ENCODE data around the gene BCAR1.
"Not testable (repeated sequence)": the region's sequence is repeated elsewhere in the genome, so short reads cannot be mapped to it uniquely, and the experiment has no call there.

DNA sequence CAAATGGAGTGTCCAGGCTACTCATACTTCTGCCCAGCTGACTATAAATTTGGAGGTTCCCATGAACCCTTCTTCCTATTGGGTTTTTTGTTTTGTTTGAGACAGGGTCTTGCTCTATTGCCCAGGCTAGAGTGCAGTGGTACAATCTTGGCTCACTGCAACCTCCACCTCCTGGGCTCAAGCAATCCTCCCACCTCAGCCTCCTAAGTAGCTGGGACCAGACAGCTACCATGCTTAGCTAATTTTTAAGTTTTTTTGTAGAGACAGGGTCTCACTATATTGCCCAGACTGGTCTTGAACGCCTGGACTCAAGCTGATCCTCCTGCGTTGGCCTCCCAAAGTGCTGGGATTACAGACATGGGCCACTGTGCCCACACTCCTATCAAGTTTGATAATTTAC lies 29.6 kb upstream of the BCAR1 start:
- TF ChIP-seq POLR2AphosphoS5 (IDR thresholded peaks at IDR 0.05; ENCODE audit: borderline replicate concordance, low read depth, low read length); EZH2 (IDR thresholded peaks at IDR 0.05): not testable (repeated sequence)
